ENCODE data around the gene CNTNAP2. TPM values are rescaled to one million over a fixed set of nuclear protein-coding genes. Genes with fewer than 3 reads are reported as not detected.
A peak's percentile ranks its signal among the peaks of the same experiment; 100 is the strongest.
"Not testable (repeated sequence)": the region's sequence is repeated elsewhere in the genome, so short reads cannot be mapped to it uniquely, and the experiment has no call there.

Gene CNTNAP2
- total and polyA plus RNA-seq, 4 donors, result 0.14 to 2.3 (median 1.1) TPM

DNA sequence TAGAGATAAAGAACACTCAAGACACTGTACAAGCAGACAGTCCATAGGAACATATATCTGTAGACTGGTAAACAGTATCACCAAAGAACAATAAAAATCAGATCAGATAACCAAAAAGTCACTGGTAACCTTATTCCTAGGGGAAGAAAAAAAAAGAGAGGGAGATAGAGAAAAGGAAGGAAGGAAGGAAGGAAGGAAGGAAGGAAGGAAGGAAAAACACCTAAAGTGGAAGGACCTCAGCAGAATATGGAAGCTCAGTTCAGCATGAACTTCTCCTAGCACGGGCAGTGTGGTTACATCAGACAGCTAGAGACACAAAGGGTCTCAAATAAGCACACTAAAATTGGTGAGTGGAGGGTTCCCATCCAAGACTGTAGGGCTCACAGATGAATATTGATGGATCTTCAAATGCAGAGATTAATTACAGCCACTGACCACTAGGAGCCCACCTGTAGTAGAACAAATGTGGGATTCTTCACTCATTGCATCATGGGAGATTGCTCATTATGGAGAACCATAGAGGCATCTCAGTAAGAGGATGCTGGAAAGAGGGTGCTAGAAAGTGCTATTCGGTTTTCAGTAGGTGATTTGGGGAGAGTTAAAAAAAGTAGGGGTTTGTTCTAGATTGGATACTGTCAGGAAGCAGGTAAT is 2180.5 kb downstream of the CNTNAP2 start:
- Histone ChIP-seq H3K36me3 (ENCODE audit: control insufficient read depth in 4 of 4, insufficient read depth in 3 of 4, low read depth in 1 of 4, low read length in 3 of 4) (no peaks in the 10 kb centered on the region), H3K27me3 (ENCODE audit: control insufficient read depth in 4 of 4, insufficient read depth in 4 of 4, low read length in 3 of 4) (no peaks in the 10 kb centered on the region), H3K9ac (ENCODE audit: low read depth in 1 of 2, low read length in 2 of 2) (no peak overlapping the region), H3K4me3 (ENCODE audit: low read depth in 1 of 3, low read length in 3 of 3) (no peak overlapping the region), H3K9me3 (ENCODE audit: control insufficient read depth in 4 of 4, low read length in 3 of 4) (no peaks in the 10 kb centered on the region), H3K4me1 (ENCODE audit: control insufficient read depth in 4 of 4, insufficient read depth in 4 of 4, low read length in 3 of 4) (peaks cover 5 to 14% (median 7%) of the 10 kb centered on the region in 4 donors), H3K27ac (ENCODE audit: low read depth in 1 of 2, low read length in 2 of 2) (no peak overlapping the region)
- no peak for TF ChIP-seq RXRA (IDR thresholded peaks at IDR 0.05)
- TF ChIP-seq EGR1 (IDR thresholded peaks at IDR 0.05; ENCODE audit: low read depth in 2 of 2), result no peak
- DNase-seq (ENCODE audit: low spot score), result no peak
- 93% methylated on average over 2 of the region's 2 CpGs for WGBS

DNA sequence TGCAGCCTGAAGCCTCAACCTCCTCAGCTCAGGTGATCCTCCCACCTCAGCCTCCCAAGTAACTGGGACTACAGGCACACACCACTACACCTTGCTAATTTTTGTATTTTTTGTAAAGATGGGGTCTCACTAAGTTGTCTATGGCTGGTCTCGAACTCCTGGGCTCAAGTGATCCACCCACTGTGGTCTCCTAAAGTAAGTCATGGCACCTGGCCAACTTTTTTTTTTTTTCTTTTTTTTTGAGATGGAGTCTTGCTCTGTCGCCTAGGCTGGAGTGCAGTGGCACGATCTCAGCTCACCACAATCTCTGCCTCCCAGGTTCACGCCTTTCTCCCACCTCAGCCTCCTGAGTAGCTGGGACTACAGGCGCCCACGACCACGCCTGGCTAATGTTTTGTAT is 2182.2 kb downstream of the CNTNAP2 start:
- H3K27me3 ChIP-seq (ENCODE audit: control insufficient read depth in 4 of 4, insufficient read depth in 4 of 4, low read length in 3 of 4); H3K9me3 ChIP-seq (ENCODE audit: control insufficient read depth in 4 of 4, low read length in 3 of 4); H3K4me3 ChIP-seq (ENCODE audit: low read depth in 1 of 3, low read length in 3 of 3); H3K36me3 ChIP-seq (ENCODE audit: control insufficient read depth in 4 of 4, insufficient read depth in 3 of 4, low read depth in 1 of 4, low read length in 3 of 4); H3K9ac ChIP-seq (ENCODE audit: low read depth in 1 of 2, low read length in 2 of 2); DNase-seq (ENCODE audit: low spot score): not testable (repeated sequence)
- WGBS, result 91% methylated on average over 7 of the region's 7 CpGs
- Histone ChIP-seq H3K27ac (ENCODE audit: low read depth in 1 of 2, low read length in 2 of 2) (peak overlapping the region in 1 of 2 donors; percentile 35), H3K4me1 (ENCODE audit: control insufficient read depth in 4 of 4, insufficient read depth in 4 of 4, low read length in 3 of 4) (peaks cover 6 to 14% (median 7%) of the 10 kb centered on the region in 4 donors)

DNA sequence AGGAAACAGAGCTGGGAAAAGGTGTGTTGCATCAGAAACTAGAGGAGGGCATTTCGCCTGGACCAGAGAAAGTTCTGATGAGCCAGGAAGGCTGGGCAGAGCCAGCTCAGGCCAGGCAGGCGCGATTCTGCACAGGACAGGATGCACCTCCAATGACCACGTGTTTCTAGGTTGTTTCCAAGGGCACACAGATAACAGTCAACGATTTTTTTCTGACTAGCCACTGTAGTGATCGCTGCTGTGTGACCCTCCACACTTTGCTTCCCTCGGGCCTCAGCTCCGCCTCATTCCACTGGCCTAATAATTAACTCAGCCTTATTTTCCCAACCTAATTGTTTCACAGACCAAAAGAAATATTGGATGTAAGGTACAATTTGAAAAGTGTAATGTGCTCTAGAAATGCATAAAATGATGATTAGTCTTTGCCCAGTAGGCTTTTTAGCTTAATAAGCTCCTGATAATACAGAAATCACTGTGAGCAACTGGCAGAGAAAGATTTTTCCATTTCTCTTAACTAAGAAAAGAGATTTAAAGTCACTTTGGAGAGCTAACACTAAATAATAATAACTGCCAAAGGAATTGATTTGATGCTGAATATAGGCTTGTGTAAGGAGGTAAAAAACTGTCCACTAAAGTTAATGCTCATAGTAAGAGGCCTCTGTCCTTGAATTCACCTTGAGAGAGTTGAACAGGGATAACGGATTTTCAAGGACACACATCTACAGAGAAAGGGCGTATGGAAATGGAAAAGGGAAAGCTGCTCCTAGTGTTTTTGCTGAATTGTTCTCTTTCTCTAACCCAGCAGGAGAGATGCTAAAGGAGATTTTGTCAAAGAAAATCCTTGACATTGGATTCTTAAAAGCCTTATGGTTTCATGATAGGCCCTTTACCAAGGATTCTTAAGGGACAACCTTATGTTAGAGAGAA is 2183.0 kb downstream of the CNTNAP2 start:
- whole genome bisulfite sequencing, result 32% methylated on average over 10 of the region's 10 CpGs
- Histone ChIP-seq H3K9me3 (ENCODE audit: control insufficient read depth in 4 of 4, low read length in 3 of 4) (no peaks in the 10 kb centered on the region), H3K27me3 (ENCODE audit: control insufficient read depth in 4 of 4, insufficient read depth in 4 of 4, low read length in 3 of 4) (no peaks in the 10 kb centered on the region), H3K9ac (ENCODE audit: low read depth in 1 of 2, low read length in 2 of 2) (no peak overlapping the region), H3K4me1 (ENCODE audit: control insufficient read depth in 4 of 4, insufficient read depth in 4 of 4, low read length in 3 of 4) (peaks cover 6 to 14% (median 7%) of the 10 kb centered on the region in 4 donors), H3K36me3 (ENCODE audit: control insufficient read depth in 4 of 4, insufficient read depth in 3 of 4, low read depth in 1 of 4, low read length in 3 of 4) (no peaks in the 10 kb centered on the region), H3K27ac (ENCODE audit: low read depth in 1 of 2, low read length in 2 of 2) (peak overlapping the region in 1 of 2 donors; percentile 66), H3K4me3 (ENCODE audit: low read depth in 1 of 3, low read length in 3 of 3) (no peak overlapping the region)
- DNase-seq (ENCODE audit: low spot score), result no peak
- TF ChIP-seq HNF4A (conservative IDR thresholded peaks at IDR 0.05), result peak; percentile 17 to 77
- TF ChIP-seq FOXA1 (IDR thresholded peaks at IDR 0.05), result peak; percentile 52
- no peak for TF ChIP-seq NR2F2 (IDR thresholded peaks at IDR 0.05)
- TF ChIP-seq TAF1 (conservative IDR thresholded peaks at IDR 0.05), result no peak
- TF ChIP-seq, protein P1, sequence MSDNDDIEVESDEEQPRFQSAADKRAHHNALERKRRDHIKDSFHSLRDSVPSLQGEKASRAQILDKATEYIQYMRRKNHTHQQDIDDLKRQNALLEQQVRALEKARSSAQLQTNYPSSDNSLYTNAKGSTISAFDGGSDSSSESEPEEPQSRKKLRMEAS (IDR thresholded peaks at IDR 0.05), result peak; percentile 86
- TF ChIP-seq YY1 (IDR thresholded peaks at IDR 0.05), result peak; percentile 60
- TF ChIP-seq EGR1 (IDR thresholded peaks at IDR 0.05; ENCODE audit: low read depth in 2 of 2), result no peak
- TF ChIP-seq RAD21 (IDR thresholded peaks at IDR 0.05), result peak; percentile 20 to 53
- TF ChIP-seq, protein P2, sequence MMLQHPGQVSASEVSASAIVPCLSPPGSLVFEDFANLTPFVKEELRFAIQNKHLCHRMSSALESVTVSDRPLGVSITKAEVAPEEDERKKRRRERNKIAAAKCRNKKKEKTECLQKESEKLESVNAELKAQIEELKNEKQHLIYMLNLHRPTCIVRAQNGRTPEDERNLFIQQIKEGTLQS (IDR thresholded peaks at IDR 0.05), result no peak
- TF ChIP-seq RXRA (IDR thresholded peaks at IDR 0.05), result peak in 1 of 2 donors; percentile 91
- TF ChIP-seq, protein P3, sequence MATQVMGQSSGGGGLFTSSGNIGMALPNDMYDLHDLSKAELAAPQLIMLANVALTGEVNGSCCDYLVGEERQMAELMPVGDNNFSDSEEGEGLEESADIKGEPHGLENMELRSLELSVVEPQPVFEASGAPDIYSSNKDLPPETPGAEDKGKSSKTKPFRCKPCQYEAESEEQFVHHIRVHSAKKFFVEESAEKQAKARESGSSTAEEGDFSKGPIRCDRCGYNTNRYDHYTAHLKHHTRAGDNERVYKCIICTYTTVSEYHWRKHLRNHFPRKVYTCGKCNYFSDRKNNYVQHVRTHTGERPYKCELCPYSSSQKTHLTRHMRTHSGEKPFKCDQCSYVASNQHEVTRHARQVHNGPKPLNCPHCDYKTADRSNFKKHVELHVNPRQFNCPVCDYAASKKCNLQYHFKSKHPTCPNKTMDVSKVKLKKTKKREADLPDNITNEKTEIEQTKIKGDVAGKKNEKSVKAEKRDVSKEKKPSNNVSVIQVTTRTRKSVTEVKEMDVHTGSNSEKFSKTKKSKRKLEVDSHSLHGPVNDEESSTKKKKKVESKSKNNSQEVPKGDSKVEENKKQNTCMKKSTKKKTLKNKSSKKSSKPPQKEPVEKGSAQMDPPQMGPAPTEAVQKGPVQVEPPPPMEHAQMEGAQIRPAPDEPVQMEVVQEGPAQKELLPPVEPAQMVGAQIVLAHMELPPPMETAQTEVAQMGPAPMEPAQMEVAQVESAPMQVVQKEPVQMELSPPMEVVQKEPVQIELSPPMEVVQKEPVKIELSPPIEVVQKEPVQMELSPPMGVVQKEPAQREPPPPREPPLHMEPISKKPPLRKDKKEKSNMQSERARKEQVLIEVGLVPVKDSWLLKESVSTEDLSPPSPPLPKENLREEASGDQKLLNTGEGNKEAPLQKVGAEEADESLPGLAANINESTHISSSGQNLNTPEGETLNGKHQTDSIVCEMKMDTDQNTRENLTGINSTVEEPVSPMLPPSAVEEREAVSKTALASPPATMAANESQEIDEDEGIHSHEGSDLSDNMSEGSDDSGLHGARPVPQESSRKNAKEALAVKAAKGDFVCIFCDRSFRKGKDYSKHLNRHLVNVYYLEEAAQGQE (IDR thresholded peaks at IDR 0.05), result peak; percentile 51
- TF ChIP-seq GABPA (IDR thresholded peaks at IDR 0.05 in 1 of 2, conservative IDR thresholded peaks at IDR 0.05 in 1 of 2), result peak in 1 of 2 donors; percentile 41
- TF ChIP-seq SP1 (IDR thresholded peaks at IDR 0.05), result peak; percentile 54
- TF ChIP-seq, protein P4, sequence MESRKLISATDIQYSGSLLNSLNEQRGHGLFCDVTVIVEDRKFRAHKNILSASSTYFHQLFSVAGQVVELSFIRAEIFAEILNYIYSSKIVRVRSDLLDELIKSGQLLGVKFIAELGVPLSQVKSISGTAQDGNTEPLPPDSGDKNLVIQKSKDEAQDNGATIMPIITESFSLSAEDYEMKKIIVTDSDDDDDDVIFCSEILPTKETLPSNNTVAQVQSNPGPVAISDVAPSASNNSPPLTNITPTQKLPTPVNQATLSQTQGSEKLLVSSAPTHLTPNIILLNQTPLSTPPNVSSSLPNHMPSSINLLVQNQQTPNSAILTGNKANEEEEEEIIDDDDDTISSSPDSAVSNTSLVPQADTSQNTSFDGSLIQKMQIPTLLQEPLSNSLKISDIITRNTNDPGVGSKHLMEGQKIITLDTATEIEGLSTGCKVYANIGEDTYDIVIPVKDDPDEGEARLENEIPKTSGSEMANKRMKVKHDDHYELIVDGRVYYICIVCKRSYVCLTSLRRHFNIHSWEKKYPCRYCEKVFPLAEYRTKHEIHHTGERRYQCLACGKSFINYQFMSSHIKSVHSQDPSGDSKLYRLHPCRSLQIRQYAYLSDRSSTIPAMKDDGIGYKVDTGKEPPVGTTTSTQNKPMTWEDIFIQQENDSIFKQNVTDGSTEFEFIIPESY (IDR thresholded peaks at IDR 0.05), result peak; percentile 67
- no peak for TF ChIP-seq FOXA2 (IDR thresholded peaks at IDR 0.05)
- TF ChIP-seq, protein P5, sequence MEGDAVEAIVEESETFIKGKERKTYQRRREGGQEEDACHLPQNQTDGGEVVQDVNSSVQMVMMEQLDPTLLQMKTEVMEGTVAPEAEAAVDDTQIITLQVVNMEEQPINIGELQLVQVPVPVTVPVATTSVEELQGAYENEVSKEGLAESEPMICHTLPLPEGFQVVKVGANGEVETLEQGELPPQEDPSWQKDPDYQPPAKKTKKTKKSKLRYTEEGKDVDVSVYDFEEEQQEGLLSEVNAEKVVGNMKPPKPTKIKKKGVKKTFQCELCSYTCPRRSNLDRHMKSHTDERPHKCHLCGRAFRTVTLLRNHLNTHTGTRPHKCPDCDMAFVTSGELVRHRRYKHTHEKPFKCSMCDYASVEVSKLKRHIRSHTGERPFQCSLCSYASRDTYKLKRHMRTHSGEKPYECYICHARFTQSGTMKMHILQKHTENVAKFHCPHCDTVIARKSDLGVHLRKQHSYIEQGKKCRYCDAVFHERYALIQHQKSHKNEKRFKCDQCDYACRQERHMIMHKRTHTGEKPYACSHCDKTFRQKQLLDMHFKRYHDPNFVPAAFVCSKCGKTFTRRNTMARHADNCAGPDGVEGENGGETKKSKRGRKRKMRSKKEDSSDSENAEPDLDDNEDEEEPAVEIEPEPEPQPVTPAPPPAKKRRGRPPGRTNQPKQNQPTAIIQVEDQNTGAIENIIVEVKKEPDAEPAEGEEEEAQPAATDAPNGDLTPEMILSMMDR (IDR thresholded peaks at IDR 0.05; ENCODE audit: low read depth, low read length, missing input control), result no peak
- TF ChIP-seq JUND (IDR thresholded peaks at IDR 0.05), result peak in 1 of 2 donors; percentile 56
- TF ChIP-seq HNF4G (IDR thresholded peaks at IDR 0.05), result no peak
